HL-60 (cell line): ENCODE measurements around the gene BIRC6.

Experiments used
- DNase-seq, 2 experiments: peaks; one replicate each; pipeline ENCODE4 v3.0.0-alpha.2; 2010 to 2020; ENCODE audit warnings: low read depth in 1 of 2, low spot score in 1 of 2
- H3K27ac ChIP-seq: fragments of 250-450 bp; sonication (Bioruptor Pico); replicated peaks from 2 replicates; pipeline ENCODE4 v1.5.1; 2020; ENCODE audit warnings: mild to moderate bottlenecking, moderate library complexity
- H3K27me3 ChIP-seq: fragments of 250-450 bp; sonication (Bioruptor Pico); 2 replicates; pipeline ENCODE4 v1.5.1; 2021; ENCODE audit warnings: mild to moderate bottlenecking, moderate library complexity; ENCODE audit not compliant: insufficient read depth, poor library complexity, severe bottlenecking
- H3K4me3 ChIP-seq: replicated peaks from 2 replicates; pipeline ENCODE4 v1.5.1; 2011; ENCODE audit warnings: mild to moderate bottlenecking, control low read depth, low read length; ENCODE audit not compliant: insufficient read depth
- CTCF ChIP-seq: IDR thresholded peaks from one replicate; pipeline ENCODE4 v1.5.1; 2011; ENCODE audit warnings: low read length, control low read depth, inconsistent platforms; ENCODE audit not compliant: insufficient read depth
- GABPA ChIP-seq: IDR thresholded peaks from 2 replicates; pipeline ENCODE4 v1.6.1; 2012; ENCODE audit warnings: low read depth
- POLR2AphosphoS5 ChIP-seq: IDR thresholded peaks from 2 replicates; pipeline ENCODE4 v1.6.1; 2012; ENCODE audit warnings: low read depth
- REST ChIP-seq: IDR thresholded peaks from 2 replicates; pipeline ENCODE4 v1.6.1; 2012; ENCODE audit warnings: low read depth; ENCODE audit not compliant: insufficient replicate concordance
- SPI1 ChIP-seq: IDR thresholded peaks from 2 replicates; pipeline ENCODE4 v1.6.1; 2012; ENCODE audit warnings: low read depth, mild to moderate bottlenecking, borderline replicate concordance

BIRC6 gene

GRCh38 chr2:32553829-32554432 lies 197.1 kb downstream of the BIRC6 start:
- Histone ChIP-seq H3K27me3 (no peaks in the 10 kb centered on the region), H3K4me3 (no peak overlapping the region), H3K27ac (no peak overlapping the region)
- peak; percentile 22 to 48 for DNase-seq
- TF ChIP-seq POLR2AphosphoS5: no peak
- no peak for TF ChIP-seq GABPA
- peak; percentile 53; the same call in 1 of the 2 replicates for TF ChIP-seq SPI1
- TF ChIP-seq REST: no peak
- TF ChIP-seq CTCF: peak; percentile 66

- Histone ChIP-seq H3K4me3 (no peak overlapping the region), H3K27me3 (no peaks in the 10 kb centered on the region), H3K27ac (peak overlapping the region; percentile 75)
- DNase-seq: no peak
- TF ChIP-seq SPI1: no peak
- TF ChIP-seq CTCF: no peak
- no peak for TF ChIP-seq POLR2AphosphoS5
- TF ChIP-seq REST: no peak
Measured at GRCh38 chr2:32558492-32558891, 201.7 kb downstream of the BIRC6 start.

GRCh38 chr2:32559136-32559535 lies 202.3 kb downstream of the BIRC6 start:
- TF ChIP-seq GABPA (no peak), REST (no peak), SPI1 (no peak)
- peak; percentile 47 to 80 for DNase-seq
- peak overlapping the region; percentile 75 for H3K27ac ChIP-seq
- no peak overlapping the region for H3K4me3 ChIP-seq
- no peaks in the 10 kb centered on the region for H3K27me3 ChIP-seq

- Histone ChIP-seq H3K4me3 (no peak overlapping the region), H3K27ac (no peak overlapping the region), H3K27me3 (no peaks in the 10 kb centered on the region)
- TF ChIP-seq POLR2AphosphoS5: no peak
- no peak for TF ChIP-seq GABPA
- TF ChIP-seq REST: no peak
- no peak for DNase-seq
Measured at GRCh38 chr2:32562906-32563305, 206.1 kb downstream of the BIRC6 start.
